ENCODE results near the gene MRPS31.
"Not testable (repeated sequence)": the region's sequence is repeated elsewhere in the genome, so short reads cannot be mapped to it uniquely, and the experiment has no call there.

DNA sequence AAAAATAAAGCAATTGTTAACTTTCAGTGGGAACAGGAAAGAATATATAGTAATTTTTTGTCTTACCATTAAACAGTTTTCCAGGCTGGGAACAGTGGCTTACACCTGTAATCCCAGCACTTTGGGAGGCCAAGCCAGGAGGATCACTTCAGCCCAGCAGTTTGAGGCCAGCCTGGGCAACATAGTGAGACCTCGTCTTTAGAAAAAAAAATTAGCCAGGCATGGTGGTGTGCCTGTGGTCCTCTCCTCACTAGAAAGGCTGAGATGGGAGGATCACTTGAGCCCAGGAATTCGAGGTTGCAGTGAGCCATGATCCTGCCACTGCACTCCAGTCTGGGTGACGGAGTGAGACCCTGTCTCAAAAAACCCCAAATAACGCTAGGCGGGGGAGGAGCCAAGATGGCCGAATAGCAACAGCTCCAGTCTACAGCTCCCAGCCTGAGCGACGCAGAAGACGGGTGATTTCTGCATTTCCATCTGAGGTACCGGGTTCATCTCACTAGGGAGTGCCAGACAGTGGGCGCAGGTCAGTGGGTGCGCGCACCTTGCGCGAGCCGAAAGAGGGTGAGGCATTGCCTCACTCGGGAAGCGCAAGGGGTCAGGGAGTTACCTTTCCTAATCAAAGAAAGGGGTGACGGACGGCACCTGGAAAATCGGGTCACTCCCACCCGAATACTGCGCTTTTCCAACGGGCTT is 36.3 kb downstream of the MRPS31 start:
- TF ChIP-seq, protein P1, sequence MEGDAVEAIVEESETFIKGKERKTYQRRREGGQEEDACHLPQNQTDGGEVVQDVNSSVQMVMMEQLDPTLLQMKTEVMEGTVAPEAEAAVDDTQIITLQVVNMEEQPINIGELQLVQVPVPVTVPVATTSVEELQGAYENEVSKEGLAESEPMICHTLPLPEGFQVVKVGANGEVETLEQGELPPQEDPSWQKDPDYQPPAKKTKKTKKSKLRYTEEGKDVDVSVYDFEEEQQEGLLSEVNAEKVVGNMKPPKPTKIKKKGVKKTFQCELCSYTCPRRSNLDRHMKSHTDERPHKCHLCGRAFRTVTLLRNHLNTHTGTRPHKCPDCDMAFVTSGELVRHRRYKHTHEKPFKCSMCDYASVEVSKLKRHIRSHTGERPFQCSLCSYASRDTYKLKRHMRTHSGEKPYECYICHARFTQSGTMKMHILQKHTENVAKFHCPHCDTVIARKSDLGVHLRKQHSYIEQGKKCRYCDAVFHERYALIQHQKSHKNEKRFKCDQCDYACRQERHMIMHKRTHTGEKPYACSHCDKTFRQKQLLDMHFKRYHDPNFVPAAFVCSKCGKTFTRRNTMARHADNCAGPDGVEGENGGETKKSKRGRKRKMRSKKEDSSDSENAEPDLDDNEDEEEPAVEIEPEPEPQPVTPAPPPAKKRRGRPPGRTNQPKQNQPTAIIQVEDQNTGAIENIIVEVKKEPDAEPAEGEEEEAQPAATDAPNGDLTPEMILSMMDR (IDR thresholded peaks at IDR 0.05), result not testable (repeated sequence)
- TF ChIP-seq, protein P2, sequence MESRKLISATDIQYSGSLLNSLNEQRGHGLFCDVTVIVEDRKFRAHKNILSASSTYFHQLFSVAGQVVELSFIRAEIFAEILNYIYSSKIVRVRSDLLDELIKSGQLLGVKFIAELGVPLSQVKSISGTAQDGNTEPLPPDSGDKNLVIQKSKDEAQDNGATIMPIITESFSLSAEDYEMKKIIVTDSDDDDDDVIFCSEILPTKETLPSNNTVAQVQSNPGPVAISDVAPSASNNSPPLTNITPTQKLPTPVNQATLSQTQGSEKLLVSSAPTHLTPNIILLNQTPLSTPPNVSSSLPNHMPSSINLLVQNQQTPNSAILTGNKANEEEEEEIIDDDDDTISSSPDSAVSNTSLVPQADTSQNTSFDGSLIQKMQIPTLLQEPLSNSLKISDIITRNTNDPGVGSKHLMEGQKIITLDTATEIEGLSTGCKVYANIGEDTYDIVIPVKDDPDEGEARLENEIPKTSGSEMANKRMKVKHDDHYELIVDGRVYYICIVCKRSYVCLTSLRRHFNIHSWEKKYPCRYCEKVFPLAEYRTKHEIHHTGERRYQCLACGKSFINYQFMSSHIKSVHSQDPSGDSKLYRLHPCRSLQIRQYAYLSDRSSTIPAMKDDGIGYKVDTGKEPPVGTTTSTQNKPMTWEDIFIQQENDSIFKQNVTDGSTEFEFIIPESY (IDR thresholded peaks at IDR 0.05; ENCODE audit: borderline replicate concordance, low read depth), result not testable (repeated sequence)
- TF ChIP-seq, protein P3, sequence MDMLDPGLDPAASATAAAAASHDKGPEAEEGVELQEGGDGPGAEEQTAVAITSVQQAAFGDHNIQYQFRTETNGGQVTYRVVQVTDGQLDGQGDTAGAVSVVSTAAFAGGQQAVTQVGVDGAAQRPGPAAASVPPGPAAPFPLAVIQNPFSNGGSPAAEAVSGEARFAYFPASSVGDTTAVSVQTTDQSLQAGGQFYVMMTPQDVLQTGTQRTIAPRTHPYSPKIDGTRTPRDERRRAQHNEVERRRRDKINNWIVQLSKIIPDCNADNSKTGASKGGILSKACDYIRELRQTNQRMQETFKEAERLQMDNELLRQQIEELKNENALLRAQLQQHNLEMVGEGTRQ (IDR thresholded peaks at IDR 0.05; ENCODE audit: borderline replicate concordance, low read depth, low read length), result not testable (repeated sequence)
